CD4-positive, alpha-beta memory T cell (primary cell): ENCODE data around the gene NUF2. TPM values are rescaled to one million over a fixed set of nuclear protein-coding genes. Genes with fewer than 3 reads are reported as not detected.

Experiments used
- CTCF ChIA-PET: fragments of 350-600 bp; sonication (Branson Sonifier 250); formaldehyde crosslinking; loops from one replicate; lab custom pipeline; 2021; ENCODE audit warnings: inconsistent platforms; ENCODE audit not compliant: partially characterized antibody; lab: Charles Lee
- POLR2A ChIA-PET: fragments of 350-600 bp; sonication (Branson Sonifier 250); formaldehyde crosslinking; loops from one replicate; lab custom pipeline; 2021; ENCODE audit not compliant: partially characterized antibody; lab: Charles Lee
- DNase-seq, 5 donors: peaks; one replicate each; pipeline versions ENCODE4 v3.0.0 to v3.0.0-alpha.2; 2020 to 2022; ENCODE audit warnings: mixed read lengths in 1 of 5
- H3K27ac ChIP-seq: one replicate; pipeline ENCODE4 v1.7.0; 2013; ENCODE audit warnings: low read depth, low read length
- H3K27me3 ChIP-seq: 2 replicates; pipeline ENCODE4 v1.7.0; 2013; ENCODE audit warnings: mild to moderate bottlenecking, low read length, moderate library complexity; ENCODE audit not compliant: insufficient read depth
- H3K36me3 ChIP-seq: 2 replicates; pipeline ENCODE4 v1.7.0; 2013; ENCODE audit warnings: mild to moderate bottlenecking, low read length, moderate library complexity; ENCODE audit not compliant: insufficient read depth
- H3K4me1 ChIP-seq: 2 replicates; pipeline ENCODE4 v1.7.0; 2013; ENCODE audit warnings: mild to moderate bottlenecking, low read length, moderate library complexity; ENCODE audit not compliant: insufficient read depth
- H3K4me3 ChIP-seq, 2 donors: one replicate each; pipeline ENCODE4 v1.7.0; 2013; ENCODE audit warnings: low read length in 2 of 2, mild to moderate bottlenecking in 1 of 2
- H3K9me3 ChIP-seq, 2 donors: one replicate each; pipeline ENCODE4 v1.7.0; 2013; ENCODE audit warnings: low read length in 2 of 2, control low read depth in 1 of 2; ENCODE audit not compliant: control insufficient read depth in 1 of 2
- H3K27ac Mint-ChIP-seq, 7 donors: one replicate each; pipeline ENCODE4 v1.8.0; 2020 to 2021; ENCODE audit warnings: mixed read lengths in 7 of 7, mild to moderate bottlenecking in 6 of 7, inconsistent platforms in 3 of 7, moderate library complexity in 3 of 7
- H3K27me3 Mint-ChIP-seq, 2 donors: one replicate each; pipeline ENCODE4 v1.8.0; 2020 to 2021; ENCODE audit warnings: mixed read lengths in 2 of 2
- H3K36me3 Mint-ChIP-seq, 2 donors: one replicate each; pipeline ENCODE4 v1.8.0; 2020 to 2021; ENCODE audit warnings: mixed read lengths in 2 of 2, inconsistent platforms in 1 of 2, mild to moderate bottlenecking in 1 of 2
- H3K4me1 Mint-ChIP-seq, 4 donors: one replicate each; pipeline ENCODE4 v1.8.0; 2020 to 2021; ENCODE audit warnings: mixed read lengths in 4 of 4, mild to moderate bottlenecking in 1 of 4
- H3K4me3 Mint-ChIP-seq, 8 donors: one replicate each; pipeline ENCODE4 v1.8.0; 2020 to 2021; ENCODE audit warnings: mixed read lengths in 8 of 8, mild to moderate bottlenecking in 7 of 8, moderate library complexity in 6 of 8, inconsistent platforms in 3 of 8
- H3K9me3 Mint-ChIP-seq, 8 donors: one replicate each; pipeline ENCODE4 v1.8.0; 2020 to 2021; ENCODE audit warnings: mixed read lengths in 8 of 8, mild to moderate bottlenecking in 5 of 8, inconsistent platforms in 3 of 8, moderate library complexity in 1 of 8
- intact Hi-C: fragments of 100-400 bp; cut with micrococcal nuclease; formaldehyde crosslinking; loops from one replicate; pipeline ENCODE4 v1.15.1; 2023
- polyA plus RNA-seq, 2 donors: library from polyadenylated mRNA; unstranded; fragments of 300-500 nt; fragmentation: Illumina TruSeq; gene quantifications; one replicate each; pipeline ENCODE4 v1.2.3, GENCODE V29; 2021
- total RNA-seq, 2 experiments: library from RNA; stranded (reverse); gene quantifications; one replicate each; pipeline ENCODE4 v1.2.3, GENCODE V29; 2021

NUF2 gene
- total and polyA plus RNA-seq, 4 experiments from 2014 or later: 0.67 to 1.8 (median 1.4) TPM

GRCh38 chr1:163379801-163380200 is 58.0 kb downstream of the NUF2 start:
- Mint-ChIP-seq H3K4me3 (no peak overlapping the region), H3K36me3 (no peaks in the 10 kb centered on the region), H3K4me1 (peaks cover 0 to 3% (median 0%) of the 10 kb centered on the region in 4 donors), H3K9me3 (peaks cover 0 to 4% (median 0%) of the 10 kb centered on the region in 8 donors), H3K27ac (no peak overlapping the region), H3K27me3 (peaks cover 9 to 14% of the 10 kb centered on the region in 2 donors)
- DNase-seq: no peak
- no peak overlapping the region for H3K4me3 ChIP-seq
- CTCF ChIA-PET: no interaction called here
- POLR2A ChIA-PET: no interaction called here
- no peaks in the 10 kb centered on the region for H3K4me1 ChIP-seq
- no peak overlapping the region for H3K27ac ChIP-seq
- H3K9me3 ChIP-seq: no peaks in the 10 kb centered on the region
- peaks cover 3% of the 10 kb centered on the region for H3K27me3 ChIP-seq
- no peaks in the 10 kb centered on the region for H3K36me3 ChIP-seq
- intact Hi-C loops: no loop called here

- Mint-ChIP-seq H3K9me3 (no peaks in the 10 kb centered on the region), H3K4me1 (no peaks in the 10 kb centered on the region), H3K4me3 (no peak overlapping the region), H3K36me3 (no peaks in the 10 kb centered on the region), H3K27ac (no peak overlapping the region), H3K27me3 (peaks cover 7 to 12% of the 10 kb centered on the region in 2 donors)
- H3K27ac ChIP-seq: no peak overlapping the region
- H3K9me3 ChIP-seq: no peaks in the 10 kb centered on the region
- DNase-seq: no peak
- CTCF ChIA-PET: no interaction called here
- no peaks in the 10 kb centered on the region for H3K27me3 ChIP-seq
- POLR2A ChIA-PET: no interaction called here
- H3K4me3 ChIP-seq: no peak overlapping the region
- intact Hi-C loops: no loop called here
- no peaks in the 10 kb centered on the region for H3K4me1 ChIP-seq
- H3K36me3 ChIP-seq: no peaks in the 10 kb centered on the region
These were observed 59.9 kb downstream of the NUF2 start for GRCh38 chr1:163381487-163382184.

- no peak overlapping the region for H3K4me3 Mint-ChIP-seq
- DNase-seq: no peak
- no peaks in the 10 kb centered on the region for H3K36me3 Mint-ChIP-seq
- H3K27ac Mint-ChIP-seq: no peak overlapping the region
- Histone ChIP-seq H3K4me3 (no peak overlapping the region), H3K9me3 (no peaks in the 10 kb centered on the region), H3K4me1 (no peaks in the 10 kb centered on the region), H3K27me3 (no peaks in the 10 kb centered on the region), H3K27ac (no peak overlapping the region), H3K36me3 (no peaks in the 10 kb centered on the region)
- H3K4me1 Mint-ChIP-seq: no peaks in the 10 kb centered on the region
- H3K27me3 Mint-ChIP-seq: peaks cover 9 to 14% of the 10 kb centered on the region in 2 donors
- intact Hi-C loops: no loop called here
- CTCF ChIA-PET: no interaction called here
- POLR2A ChIA-PET: no interaction called here
- no peaks in the 10 kb centered on the region for H3K9me3 Mint-ChIP-seq
These were observed 60.6 kb downstream of the NUF2 start for GRCh38 chr1:163382395-163382794.

- no peak overlapping the region for H3K27ac Mint-ChIP-seq
- no peak overlapping the region for H3K27ac ChIP-seq
- peaks cover 20 to 25% of the 10 kb centered on the region in 2 donors for H3K27me3 Mint-ChIP-seq
These were observed 65.4 kb downstream of the NUF2 start for GRCh38 chr1:163387146-163387545.

GRCh38 chr1:163388970-163389369 is 67.2 kb downstream of the NUF2 start:
- Histone ChIP-seq H3K4me1 (no peaks in the 10 kb centered on the region), H3K4me3 (no peak overlapping the region), H3K27ac (no peak overlapping the region), H3K36me3 (no peaks in the 10 kb centered on the region), H3K27me3 (no peaks in the 10 kb centered on the region), H3K9me3 (no peaks in the 10 kb centered on the region)
- no peak overlapping the region for H3K4me3 Mint-ChIP-seq
- no peaks in the 10 kb centered on the region for H3K4me1 Mint-ChIP-seq
- peaks cover 18 to 24% of the 10 kb centered on the region in 2 donors for H3K27me3 Mint-ChIP-seq
- H3K36me3 Mint-ChIP-seq: no peaks in the 10 kb centered on the region
- CTCF ChIA-PET: interaction anchor here (1.0 kb wide), 1 partner anchor 14 kb away, joined by 3 read pairs; no protein-coding TSS in a partner anchor
- DNase-seq: no peak
- POLR2A ChIA-PET: no interaction called here
- intact Hi-C loops: no loop called here
- H3K9me3 Mint-ChIP-seq: peaks cover 0 to 1% (median 0%) of the 10 kb centered on the region in 8 donors
- no peak overlapping the region for H3K27ac Mint-ChIP-seq

More at GRCh38 chr1:163387146-163387545, 65.4 kb downstream of the NUF2 start:
- Histone ChIP-seq H3K4me3 (no peak overlapping the region), H3K4me1 (no peaks in the 10 kb centered on the region), H3K36me3 (no peaks in the 10 kb centered on the region), H3K9me3 (no peaks in the 10 kb centered on the region), H3K27me3 (no peaks in the 10 kb centered on the region)
- ChIA-PET POLR2A (no interaction called here), CTCF (no interaction called here)
- H3K36me3 Mint-ChIP-seq: no peaks in the 10 kb centered on the region
- no peaks in the 10 kb centered on the region for H3K9me3 Mint-ChIP-seq
- H3K4me1 Mint-ChIP-seq: no peaks in the 10 kb centered on the region
- DNase-seq: no peak
- no peak overlapping the region for H3K4me3 Mint-ChIP-seq
- intact Hi-C loops: no loop called here

GRCh38 chr1:163395790-163396189 is 74.0 kb downstream of the NUF2 start:
- no peaks in the 10 kb centered on the region for H3K4me1 ChIP-seq
- intact Hi-C loops: no loop called here
- no peak overlapping the region for H3K27ac ChIP-seq
- Mint-ChIP-seq H3K27ac (no peak overlapping the region), H3K4me3 (no peak overlapping the region), H3K4me1 (no peaks in the 10 kb centered on the region), H3K9me3 (peaks cover 0 to 2% (median 0%) of the 10 kb centered on the region in 8 donors), H3K27me3 (peaks cover 4 to 14% of the 10 kb centered on the region in 2 donors), H3K36me3 (no peaks in the 10 kb centered on the region)
- H3K4me3 ChIP-seq: no peak overlapping the region
- H3K9me3 ChIP-seq: no peaks in the 10 kb centered on the region
- ChIA-PET CTCF (no interaction called here), POLR2A (no interaction called here)
- no peak for DNase-seq
- H3K36me3 ChIP-seq: no peaks in the 10 kb centered on the region
- no peaks in the 10 kb centered on the region for H3K27me3 ChIP-seq

- Mint-ChIP-seq H3K4me1 (no peaks in the 10 kb centered on the region), H3K4me3 (no peak overlapping the region), H3K27ac (no peak overlapping the region), H3K9me3 (peaks cover 0 to 2% (median 0%) of the 10 kb centered on the region in 8 donors), H3K36me3 (no peaks in the 10 kb centered on the region), H3K27me3 (peaks cover 5 to 16% of the 10 kb centered on the region in 2 donors)
- H3K36me3 ChIP-seq: no peaks in the 10 kb centered on the region
- intact Hi-C loops: no loop called here
- ChIA-PET POLR2A (no interaction called here), CTCF (no interaction called here)
- no peak overlapping the region for H3K4me3 ChIP-seq
- no peak for DNase-seq
- no peaks in the 10 kb centered on the region for H3K9me3 ChIP-seq
- H3K27me3 ChIP-seq: no peaks in the 10 kb centered on the region
- H3K4me1 ChIP-seq: no peaks in the 10 kb centered on the region
- H3K27ac ChIP-seq: no peak overlapping the region
These were observed 75.9 kb downstream of the NUF2 start for GRCh38 chr1:163397451-163398200.
